ENCODE results near the gene BCAN.

The BCAN gene

DNA sequence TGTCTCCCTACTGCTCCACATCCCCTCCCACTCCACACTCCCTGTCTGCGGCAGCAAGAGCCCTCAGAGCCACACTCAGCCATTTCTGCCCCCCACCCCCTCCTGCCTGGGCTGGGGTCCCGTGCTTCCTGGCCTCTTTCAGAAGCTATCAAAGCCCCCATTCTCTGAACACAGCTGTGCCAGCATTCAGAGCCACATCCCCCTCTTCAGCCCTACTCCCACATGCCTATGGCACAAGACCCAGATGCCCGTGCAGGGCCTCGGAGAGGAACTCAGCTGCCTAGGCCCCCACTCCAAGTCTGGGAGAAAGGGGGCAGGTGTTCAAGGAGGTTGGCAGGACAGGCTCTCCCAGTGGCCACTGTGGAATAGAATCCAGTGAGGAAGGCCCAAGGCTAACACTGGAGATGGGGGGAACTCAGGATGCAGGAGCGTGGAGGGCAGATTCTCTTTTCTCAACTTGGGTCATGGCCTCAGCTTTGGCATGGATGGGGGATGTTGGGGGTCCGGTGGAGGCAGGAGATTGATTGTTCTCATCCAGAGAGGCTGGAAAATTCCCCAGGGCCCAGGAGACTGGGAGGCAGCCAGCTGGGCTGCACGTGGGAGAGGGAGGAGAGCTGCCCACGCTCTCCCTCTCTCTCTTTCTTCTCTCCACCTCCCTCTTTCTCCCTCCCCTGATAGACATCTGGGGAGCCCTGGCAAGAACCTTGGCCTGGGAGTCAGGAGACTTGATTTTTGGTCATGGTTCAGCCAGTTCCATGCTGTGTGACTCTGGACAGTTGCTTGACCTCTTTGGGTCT lies 3.5 kb upstream of the BCAN start:
- H3K27me3 ChIP-seq (ENCODE audit: control insufficient read depth, insufficient read depth, low read length) = peaks cover 87% of the 10 kb centered on the region
- peaks cover 17% of the 10 kb centered on the region for H3K4me1 ChIP-seq (ENCODE audit: control insufficient read depth, insufficient read depth, low read length)
- no peak overlapping the region for H3K9ac ChIP-seq (ENCODE audit: low read length)
- H3K27ac ChIP-seq (ENCODE audit: low read depth, low read length) = no peak overlapping the region
- H3K9me3 ChIP-seq (ENCODE audit: control insufficient read depth, insufficient read depth, low read depth, low read length) = no peaks in the 10 kb centered on the region
- no peak overlapping the region for H3K4me3 ChIP-seq (ENCODE audit: low read depth, low read length)
- no peaks in the 10 kb centered on the region for H3K36me3 ChIP-seq (ENCODE audit: control insufficient read depth, insufficient read depth, low read length)

DNA sequence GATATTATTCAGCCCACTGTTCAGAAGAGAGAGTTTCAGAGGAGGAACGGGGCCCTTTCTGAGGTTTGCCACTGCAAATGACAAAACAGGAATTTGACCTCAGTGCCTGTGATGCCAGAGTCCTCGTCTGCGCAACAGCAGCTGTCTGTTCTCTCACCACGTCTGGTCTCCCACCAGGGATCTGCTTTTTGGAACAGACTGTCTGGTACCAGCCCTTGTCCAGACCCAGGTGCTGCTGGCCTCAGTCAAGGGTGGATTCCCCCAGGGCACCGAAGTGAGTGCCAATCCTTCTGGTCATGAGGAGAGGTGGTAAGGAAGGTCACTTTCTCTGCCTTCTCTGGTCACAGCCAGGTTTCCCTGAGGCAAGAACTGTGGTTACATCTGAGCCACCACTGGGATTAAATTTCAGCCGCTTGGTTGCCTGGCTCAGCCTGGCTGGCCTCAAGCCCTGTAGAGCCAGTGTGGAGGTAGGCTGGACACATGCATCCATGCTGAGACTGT lies 2.3 kb upstream of the BCAN start:
- H3K4me1 ChIP-seq (ENCODE audit: control insufficient read depth, insufficient read depth, low read length) = peaks cover 17% of the 10 kb centered on the region
- H3K36me3 ChIP-seq (ENCODE audit: control insufficient read depth, insufficient read depth, low read length) = no peaks in the 10 kb centered on the region
- H3K4me3 ChIP-seq (ENCODE audit: low read depth, low read length) = no peak overlapping the region
- no peak overlapping the region for H3K9ac ChIP-seq (ENCODE audit: low read length)
- no peaks in the 10 kb centered on the region for H3K9me3 ChIP-seq (ENCODE audit: control insufficient read depth, insufficient read depth, low read depth, low read length)
- no peak overlapping the region for H3K27ac ChIP-seq (ENCODE audit: low read depth, low read length)
- H3K27me3 ChIP-seq (ENCODE audit: control insufficient read depth, insufficient read depth, low read length) = peaks cover 89% of the 10 kb centered on the region

- peaks cover 17% of the 10 kb centered on the region for H3K4me1 ChIP-seq (ENCODE audit: control insufficient read depth, insufficient read depth, low read length)
- no peaks in the 10 kb centered on the region for H3K9me3 ChIP-seq (ENCODE audit: control insufficient read depth, insufficient read depth, low read depth, low read length)
- H3K27ac ChIP-seq (ENCODE audit: low read depth, low read length) = no peak overlapping the region
- peaks cover 89% of the 10 kb centered on the region for H3K27me3 ChIP-seq (ENCODE audit: control insufficient read depth, insufficient read depth, low read length)
- peak overlapping the region; percentile 70 for H3K4me3 ChIP-seq (ENCODE audit: low read depth, low read length)
- H3K9ac ChIP-seq (ENCODE audit: low read length) = no peak overlapping the region
- no peaks in the 10 kb centered on the region for H3K36me3 ChIP-seq (ENCODE audit: control insufficient read depth, insufficient read depth, low read length)
These were observed 843 bp upstream of the BCAN start for GRCh38 chr1:156640842-156641706.

- Histone ChIP-seq H3K27me3 (ENCODE audit: control insufficient read depth, insufficient read depth, low read length) (peaks cover 97% of the 10 kb centered on the region), H3K9ac (ENCODE audit: low read length) (peak overlapping the region; percentile 36), H3K4me1 (ENCODE audit: control insufficient read depth, insufficient read depth, low read length) (peaks cover 17% of the 10 kb centered on the region), H3K9me3 (ENCODE audit: control insufficient read depth, insufficient read depth, low read depth, low read length) (no peaks in the 10 kb centered on the region), H3K27ac (ENCODE audit: low read depth, low read length) (no peak overlapping the region), H3K36me3 (ENCODE audit: control insufficient read depth, insufficient read depth, low read length) (no peaks in the 10 kb centered on the region), H3K4me3 (ENCODE audit: low read depth, low read length) (peak overlapping the region; percentile 70)
These were observed 540 bp downstream of the BCAN start for GRCh38 chr1:156642265-156643048.

- peaks cover 97% of the 10 kb centered on the region for H3K27me3 ChIP-seq (ENCODE audit: control insufficient read depth, insufficient read depth, low read length)
- H3K36me3 ChIP-seq (ENCODE audit: control insufficient read depth, insufficient read depth, low read length) = no peaks in the 10 kb centered on the region
- no peak overlapping the region for H3K4me3 ChIP-seq (ENCODE audit: low read depth, low read length)
- peaks cover 17% of the 10 kb centered on the region for H3K4me1 ChIP-seq (ENCODE audit: control insufficient read depth, insufficient read depth, low read length)
- no peak overlapping the region for H3K27ac ChIP-seq (ENCODE audit: low read depth, low read length)
- H3K9me3 ChIP-seq (ENCODE audit: control insufficient read depth, insufficient read depth, low read depth, low read length) = no peaks in the 10 kb centered on the region
- no peak overlapping the region for H3K9ac ChIP-seq (ENCODE audit: low read length)
These were observed 1.3 kb downstream of the BCAN start for GRCh38 chr1:156643049-156643777.

GRCh38 chr1:156643778-156644092 lies 1.8 kb downstream of the BCAN start:
- no peak overlapping the region for H3K9ac ChIP-seq (ENCODE audit: low read length)
- H3K27me3 ChIP-seq (ENCODE audit: control insufficient read depth, insufficient read depth, low read length) = peaks cover 97% of the 10 kb centered on the region
- peaks cover 17% of the 10 kb centered on the region for H3K4me1 ChIP-seq (ENCODE audit: control insufficient read depth, insufficient read depth, low read length)
- H3K36me3 ChIP-seq (ENCODE audit: control insufficient read depth, insufficient read depth, low read length) = no peaks in the 10 kb centered on the region
- H3K4me3 ChIP-seq (ENCODE audit: low read depth, low read length) = no peak overlapping the region
- no peak overlapping the region for H3K27ac ChIP-seq (ENCODE audit: low read depth, low read length)
- H3K9me3 ChIP-seq (ENCODE audit: control insufficient read depth, insufficient read depth, low read depth, low read length) = no peaks in the 10 kb centered on the region

GRCh38 chr1:156644146-156644545 lies 2.2 kb downstream of the BCAN start:
- H3K9ac ChIP-seq (ENCODE audit: low read length) = no peak overlapping the region
- H3K4me1 ChIP-seq (ENCODE audit: control insufficient read depth, insufficient read depth, low read length) = peaks cover 17% of the 10 kb centered on the region
- H3K27me3 ChIP-seq (ENCODE audit: control insufficient read depth, insufficient read depth, low read length) = peaks cover 97% of the 10 kb centered on the region
- no peak overlapping the region for H3K27ac ChIP-seq (ENCODE audit: low read depth, low read length)
- no peaks in the 10 kb centered on the region for H3K9me3 ChIP-seq (ENCODE audit: control insufficient read depth, insufficient read depth, low read depth, low read length)
- H3K36me3 ChIP-seq (ENCODE audit: control insufficient read depth, insufficient read depth, low read length) = no peaks in the 10 kb centered on the region
- no peak overlapping the region for H3K4me3 ChIP-seq (ENCODE audit: low read depth, low read length)

DNA sequence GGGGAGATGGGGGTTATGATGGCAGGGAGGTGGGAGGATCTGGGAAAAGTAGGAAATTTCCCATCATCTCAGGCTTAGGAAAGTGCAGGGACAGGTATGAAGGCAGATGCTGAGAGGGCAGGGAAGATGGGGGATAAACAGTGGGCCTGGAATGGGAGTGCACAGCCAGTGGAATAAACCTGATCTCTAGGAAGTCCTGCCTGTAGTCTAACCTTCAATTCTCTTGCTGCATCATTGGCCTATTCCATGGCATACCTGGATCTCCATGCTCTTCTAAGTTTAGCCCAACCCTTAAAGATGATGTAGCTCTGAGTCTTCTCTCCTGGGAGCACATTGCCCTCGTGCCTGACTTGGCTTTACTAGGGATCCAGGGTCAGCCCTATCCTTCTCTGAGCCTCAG lies 2.7 kb downstream of the BCAN start:
- no peaks in the 10 kb centered on the region for H3K9me3 ChIP-seq (ENCODE audit: control insufficient read depth, insufficient read depth, low read depth, low read length)
- peaks cover 97% of the 10 kb centered on the region for H3K27me3 ChIP-seq (ENCODE audit: control insufficient read depth, insufficient read depth, low read length)
- no peaks in the 10 kb centered on the region for H3K36me3 ChIP-seq (ENCODE audit: control insufficient read depth, insufficient read depth, low read length)
- H3K27ac ChIP-seq (ENCODE audit: low read depth, low read length) = no peak overlapping the region
- peaks cover 15% of the 10 kb centered on the region for H3K4me1 ChIP-seq (ENCODE audit: control insufficient read depth, insufficient read depth, low read length)
- no peak overlapping the region for H3K9ac ChIP-seq (ENCODE audit: low read length)
- H3K4me3 ChIP-seq (ENCODE audit: low read depth, low read length) = no peak overlapping the region

DNA sequence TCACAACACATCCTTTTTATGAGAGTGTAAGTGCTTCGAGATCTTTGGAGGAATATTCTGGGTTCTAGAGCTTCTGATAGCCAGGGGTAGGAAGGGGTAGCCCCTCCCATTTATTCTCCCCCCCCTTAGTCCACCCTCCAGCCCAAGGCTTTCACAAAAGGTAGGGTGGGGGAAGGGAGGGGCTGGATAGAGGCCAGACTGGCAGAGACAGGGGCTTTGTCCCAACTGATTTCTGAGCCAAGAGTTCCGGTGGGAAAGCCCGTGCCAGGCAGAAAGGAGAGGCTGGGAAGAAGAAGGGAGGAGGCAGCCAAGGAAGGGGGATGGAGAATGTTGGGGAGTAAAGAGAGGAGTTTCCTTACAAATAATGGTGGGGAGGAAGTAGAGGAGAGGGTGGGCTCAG lies 3.1 kb downstream of the BCAN start:
- Histone ChIP-seq H3K9ac (ENCODE audit: low read length) (no peak overlapping the region), H3K36me3 (ENCODE audit: control insufficient read depth, insufficient read depth, low read length) (no peaks in the 10 kb centered on the region), H3K9me3 (ENCODE audit: control insufficient read depth, insufficient read depth, low read depth, low read length) (no peaks in the 10 kb centered on the region), H3K27me3 (ENCODE audit: control insufficient read depth, insufficient read depth, low read length) (peaks cover 97% of the 10 kb centered on the region), H3K4me1 (ENCODE audit: control insufficient read depth, insufficient read depth, low read length) (peaks cover 14% of the 10 kb centered on the region), H3K4me3 (ENCODE audit: low read depth, low read length) (no peak overlapping the region), H3K27ac (ENCODE audit: low read depth, low read length) (no peak overlapping the region)

DNA sequence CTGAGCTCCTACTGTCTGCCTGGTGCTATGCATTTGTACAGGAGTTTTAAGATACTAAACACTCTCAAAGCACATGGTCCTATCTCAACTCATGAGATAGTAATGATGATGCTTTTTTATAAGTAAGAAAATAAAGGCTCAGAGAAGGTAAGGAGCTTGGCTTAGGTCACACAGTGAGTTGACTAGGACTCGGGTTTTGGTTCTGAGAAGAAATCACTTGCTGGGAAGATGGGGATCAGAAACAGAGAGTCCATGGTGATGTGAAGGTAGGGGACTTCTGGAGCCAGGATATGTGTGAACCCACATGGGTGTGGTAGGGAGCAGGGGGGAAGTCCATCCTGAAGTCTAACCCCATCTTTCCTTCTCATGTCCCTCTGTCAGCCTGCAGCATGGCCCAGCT lies 3.7 kb downstream of the BCAN start:
- H3K27ac ChIP-seq (ENCODE audit: low read depth, low read length) = no peak overlapping the region
- peaks cover 14% of the 10 kb centered on the region for H3K4me1 ChIP-seq (ENCODE audit: control insufficient read depth, insufficient read depth, low read length)
- no peak overlapping the region for H3K9ac ChIP-seq (ENCODE audit: low read length)
- H3K27me3 ChIP-seq (ENCODE audit: control insufficient read depth, insufficient read depth, low read length) = peaks cover 97% of the 10 kb centered on the region
- H3K9me3 ChIP-seq (ENCODE audit: control insufficient read depth, insufficient read depth, low read depth, low read length) = no peaks in the 10 kb centered on the region
- H3K4me3 ChIP-seq (ENCODE audit: low read depth, low read length) = no peak overlapping the region
- no peaks in the 10 kb centered on the region for H3K36me3 ChIP-seq (ENCODE audit: control insufficient read depth, insufficient read depth, low read length)

All from HUES6 (cell line).